ENCODE data around the gene POLR1B.
"Not testable (repeated sequence)": the region's sequence is repeated elsewhere in the genome, so short reads cannot be mapped to it uniquely, and the experiment has no call there.

The POLR1B gene

DNA sequence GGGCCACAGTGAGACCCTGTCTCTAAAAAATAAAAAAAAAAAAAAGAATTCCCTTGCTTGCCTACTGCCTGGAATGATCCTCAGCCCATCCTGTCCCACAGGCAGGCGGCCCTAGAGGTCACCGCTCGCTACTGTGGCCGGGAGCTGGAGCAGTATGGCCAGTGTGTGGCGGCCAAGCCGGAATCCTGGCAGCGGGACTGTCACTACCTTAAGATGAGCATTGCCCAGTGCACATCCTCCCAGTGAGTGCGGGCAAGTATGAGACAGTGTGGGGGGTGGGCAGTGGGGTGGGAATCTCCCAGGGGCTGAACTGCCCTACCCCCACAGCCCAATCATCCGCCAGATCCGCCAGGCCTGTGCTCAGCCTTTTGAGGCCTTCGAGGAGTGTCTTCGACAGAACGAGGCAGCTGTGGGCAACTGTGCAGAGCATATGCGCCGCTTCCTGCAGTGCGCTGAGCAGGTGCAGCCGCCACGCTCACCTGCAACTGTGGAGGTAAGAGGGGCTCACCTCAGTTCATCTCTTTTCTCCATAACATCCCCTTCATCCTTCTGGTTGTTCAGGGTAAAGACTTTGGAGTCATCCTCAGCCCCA is 43.7 kb downstream of the POLR1B start:
- in situ Hi-C loops (cut with HindIII; ENCODE audit: low pct_ligation_motif_present, low pct_unique_long_range_greater_than_20kb, low sequenced_read_pairs), result no loop called here
- DNase-seq, result no peak

DNA sequence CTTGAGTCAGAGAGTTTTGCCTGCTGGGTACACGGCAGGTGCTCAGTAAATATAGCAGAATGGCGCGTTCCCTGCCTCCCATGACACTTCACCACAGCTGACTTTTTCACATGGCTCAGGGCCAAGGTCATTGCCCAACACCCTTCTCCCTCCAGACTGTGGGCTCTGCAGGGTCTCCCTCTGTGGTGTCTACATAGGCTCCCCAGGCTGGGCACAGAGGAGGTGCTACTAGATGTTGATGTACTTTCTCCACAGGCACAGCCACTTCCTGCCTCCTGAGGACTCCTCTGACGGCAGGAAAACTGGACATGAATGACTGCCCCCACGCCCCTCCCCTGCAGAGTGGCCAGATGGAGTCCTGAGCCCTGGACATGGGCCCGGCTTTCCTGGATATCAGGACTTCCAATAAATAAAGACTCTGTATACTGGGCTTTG is 46.4 kb downstream of the POLR1B start:
- no peak for DNase-seq
- in situ Hi-C loops (cut with HindIII; ENCODE audit: low pct_ligation_motif_present, low pct_unique_long_range_greater_than_20kb, low sequenced_read_pairs), result no loop called here

DNA sequence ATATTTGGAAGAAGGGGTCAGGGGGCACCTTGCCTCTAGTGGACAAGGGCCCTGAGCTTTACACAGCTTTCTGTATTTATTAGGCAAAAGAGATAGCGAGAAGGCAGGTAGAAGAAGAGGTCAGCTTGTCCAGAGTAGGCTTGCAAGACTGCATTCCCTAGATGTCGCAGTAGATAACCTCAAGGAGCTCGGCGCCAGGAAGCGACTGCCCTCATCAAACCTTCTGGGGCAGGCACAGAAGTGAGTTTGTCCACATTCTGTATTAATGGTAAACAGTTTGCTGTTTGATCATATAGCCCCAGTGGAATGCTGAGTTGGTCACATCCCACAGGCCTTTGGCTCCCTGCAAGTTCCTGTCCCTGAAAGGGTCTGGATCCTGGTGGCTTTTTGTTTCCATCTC is 49.1 kb downstream of the POLR1B start:
- in situ Hi-C loops (cut with HindIII; ENCODE audit: low pct_ligation_motif_present, low pct_unique_long_range_greater_than_20kb, low sequenced_read_pairs), result no loop called here
- no peak for DNase-seq

GRCh38 chr2:112593736-112594135 is 51.5 kb downstream of the POLR1B start:
- no peak for DNase-seq
- in situ Hi-C loops (cut with HindIII; ENCODE audit: low pct_ligation_motif_present, low pct_unique_long_range_greater_than_20kb, low sequenced_read_pairs), result no loop called here

GRCh38 chr2:112597537-112598322 is 55.5 kb downstream of the POLR1B start:
- DNase-seq, result no peak
- in situ Hi-C loops (cut with HindIII; ENCODE audit: low pct_ligation_motif_present, low pct_unique_long_range_greater_than_20kb, low sequenced_read_pairs), result no loop called here

DNA sequence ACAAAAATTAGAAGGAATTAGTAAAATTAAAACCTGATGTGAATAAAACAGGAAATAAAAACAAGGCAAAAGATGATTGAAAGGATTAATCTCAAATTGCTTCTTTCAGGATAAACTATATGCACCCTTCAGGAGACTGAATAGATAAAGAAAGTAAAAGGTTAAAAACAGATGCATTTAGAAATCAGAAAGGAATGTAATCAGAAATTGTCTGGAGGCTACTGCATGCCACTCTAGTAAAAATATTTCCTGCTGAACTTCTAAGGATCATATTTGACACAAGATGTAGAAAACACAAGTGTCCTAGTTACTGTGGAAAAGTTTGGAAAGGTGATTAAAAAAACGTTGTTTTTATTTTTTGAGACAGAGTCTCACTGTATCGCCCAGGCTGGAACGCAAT is 58.4 kb downstream of the POLR1B start:
- DNase-seq, result no peak
- in situ Hi-C loops (cut with HindIII; ENCODE audit: low pct_ligation_motif_present, low pct_unique_long_range_greater_than_20kb, low sequenced_read_pairs), result no loop called here

- DNase-seq, result no peak
- in situ Hi-C loops (cut with HindIII; ENCODE audit: low pct_ligation_motif_present, low pct_unique_long_range_greater_than_20kb, low sequenced_read_pairs), result no loop called here
These were observed 59.5 kb downstream of the POLR1B start for GRCh38 chr2:112601754-112602153.

DNA sequence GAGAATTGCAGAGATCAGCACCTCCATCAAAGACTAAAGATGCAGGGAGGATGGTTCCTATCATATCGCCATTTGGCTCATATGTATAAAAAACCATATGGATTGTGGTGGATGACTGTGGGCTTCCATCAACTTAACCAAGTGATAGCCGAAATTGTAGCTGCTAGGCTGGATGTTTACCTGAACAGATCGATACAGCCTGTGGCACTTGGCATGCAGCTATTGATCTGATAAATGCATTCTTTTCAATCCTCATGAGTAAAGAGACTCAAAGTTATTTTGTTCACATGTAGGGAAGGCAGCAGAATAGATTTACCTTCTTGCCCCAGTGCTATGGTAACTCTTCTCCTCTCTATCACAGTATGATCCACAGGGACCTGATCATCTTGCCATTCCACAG is 60.7 kb downstream of the POLR1B start:
- no peak for DNase-seq
- in situ Hi-C loops (cut with HindIII; ENCODE audit: low pct_ligation_motif_present, low pct_unique_long_range_greater_than_20kb, low sequenced_read_pairs), result no loop called here

DNA sequence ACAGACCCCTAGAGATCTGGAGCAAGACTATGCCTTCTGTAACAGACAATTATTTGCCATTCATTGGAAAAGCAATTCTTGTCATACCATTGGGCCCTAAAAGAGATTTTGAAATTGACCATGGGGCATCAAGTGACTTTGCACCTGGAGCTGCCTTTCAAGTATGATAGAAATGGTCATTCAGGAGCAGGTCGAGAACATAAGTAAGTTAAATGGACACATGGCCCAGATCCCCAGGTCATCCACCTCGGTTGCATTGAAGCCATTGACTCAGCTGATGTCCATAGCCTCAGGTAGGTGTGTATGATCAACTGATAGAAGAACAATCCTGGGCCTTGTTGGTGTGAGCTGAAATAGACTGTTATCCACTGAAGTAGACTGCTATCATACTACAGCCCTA is 61.5 kb downstream of the POLR1B start:
- in situ Hi-C loops (cut with HindIII; ENCODE audit: low pct_ligation_motif_present, low pct_unique_long_range_greater_than_20kb, low sequenced_read_pairs), result no loop called here
- DNase-seq, result no peak

DNA sequence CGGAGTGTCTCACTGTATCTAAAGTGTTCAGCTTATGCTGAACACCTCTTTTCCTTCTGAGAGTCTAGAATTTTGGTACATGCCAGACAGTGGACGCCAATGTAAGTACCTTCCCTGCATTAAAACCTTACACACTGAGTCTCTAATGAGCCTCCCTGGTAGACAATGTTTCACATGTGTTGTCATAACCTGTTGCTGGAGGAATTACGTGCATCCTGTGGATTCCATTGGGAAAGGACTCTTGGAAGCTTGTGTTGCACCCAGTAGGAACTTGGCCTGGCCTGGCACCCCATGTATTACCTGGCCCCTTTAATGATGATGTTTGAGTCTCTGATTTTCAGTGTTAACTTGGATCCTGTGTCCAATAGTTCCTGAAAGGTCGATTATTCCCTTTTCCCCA is 62.7 kb downstream of the POLR1B start:
- no peak for DNase-seq
- in situ Hi-C loops (cut with HindIII; ENCODE audit: low pct_ligation_motif_present, low pct_unique_long_range_greater_than_20kb, low sequenced_read_pairs), result no loop called here

GRCh38 chr2:112605926-112606325 is 63.7 kb downstream of the POLR1B start:
- in situ Hi-C loops (cut with HindIII; ENCODE audit: low pct_ligation_motif_present, low pct_unique_long_range_greater_than_20kb, low sequenced_read_pairs), result no loop called here

DNA sequence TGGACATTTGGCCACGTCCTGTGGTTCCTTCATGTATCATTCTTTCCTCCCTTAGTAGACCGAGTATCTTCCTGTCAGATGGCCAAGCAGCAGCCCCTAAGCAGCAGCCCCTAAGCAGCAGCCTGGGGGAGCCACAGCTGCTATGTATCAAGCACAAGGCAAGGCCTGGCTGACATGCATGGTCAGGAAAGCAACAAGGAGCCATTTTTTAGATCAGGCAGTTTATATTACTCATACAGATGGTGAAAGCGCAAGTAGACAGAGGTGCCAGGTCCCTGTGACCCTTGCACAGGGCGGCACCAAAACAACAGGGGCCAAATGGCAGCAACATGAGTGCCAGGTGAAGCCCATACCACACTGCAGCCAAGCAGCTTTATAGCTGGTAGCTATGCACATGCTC is 64.3 kb downstream of the POLR1B start:
- in situ Hi-C loops (cut with HindIII; ENCODE audit: low pct_ligation_motif_present, low pct_unique_long_range_greater_than_20kb, low sequenced_read_pairs), result no loop called here
- no peak for DNase-seq

More at GRCh38 chr2:112605926-112606325, 63.7 kb downstream of the POLR1B start:
- no peak for DNase-seq

DNA sequence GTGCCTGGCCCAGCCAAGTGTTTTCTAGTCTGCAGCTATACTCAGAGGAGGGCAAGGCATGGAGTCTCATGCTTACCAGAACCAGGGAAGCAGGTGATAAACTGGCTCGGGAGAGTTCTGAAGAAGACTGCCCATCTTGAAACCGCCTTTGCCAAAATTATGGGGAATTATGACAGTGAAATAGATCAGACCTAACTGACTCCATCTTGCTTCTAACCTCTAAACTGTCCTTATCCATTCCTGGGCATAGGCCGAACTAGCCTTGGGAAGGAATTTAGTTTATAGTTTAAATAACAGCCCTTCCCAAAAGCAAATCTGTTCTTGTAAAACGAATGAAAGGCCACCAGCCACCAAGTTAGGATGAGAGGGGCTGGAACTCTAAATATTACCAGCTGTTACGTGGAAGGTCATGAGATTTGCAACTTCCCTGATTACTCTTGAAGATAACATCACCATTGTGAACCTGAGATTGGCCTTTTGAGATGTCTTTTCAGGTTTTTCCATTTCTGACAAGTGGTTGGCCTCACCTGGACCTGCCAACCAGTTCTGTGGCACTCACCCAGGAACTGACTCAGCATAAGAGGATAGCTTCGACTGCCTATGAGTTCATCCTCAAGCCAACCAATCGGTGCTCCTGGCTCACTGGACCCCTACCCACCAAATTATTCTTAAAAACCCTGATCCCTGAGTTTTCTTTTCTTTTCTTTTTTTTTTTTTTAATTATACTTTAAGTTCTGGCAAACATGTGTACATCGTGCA is 65.6 kb downstream of the POLR1B start:
- in situ Hi-C loops (cut with HindIII; ENCODE audit: low pct_ligation_motif_present, low pct_unique_long_range_greater_than_20kb, low sequenced_read_pairs), result no loop called here
- no peak for DNase-seq

GRCh38 chr2:112609320-112609719 is 67.1 kb downstream of the POLR1B start:
- in situ Hi-C loops (cut with HindIII; ENCODE audit: low pct_ligation_motif_present, low pct_unique_long_range_greater_than_20kb, low sequenced_read_pairs); DNase-seq: not testable (repeated sequence)

- in situ Hi-C loops (cut with HindIII; ENCODE audit: low pct_ligation_motif_present, low pct_unique_long_range_greater_than_20kb, low sequenced_read_pairs); DNase-seq: not testable (repeated sequence)
These were observed 70.0 kb downstream of the POLR1B start for GRCh38 chr2:112612283-112612682.

- in situ Hi-C loops (cut with HindIII; ENCODE audit: low pct_ligation_motif_present, low pct_unique_long_range_greater_than_20kb, low sequenced_read_pairs), result no loop called here
- no peak for DNase-seq
These were observed 72.1 kb downstream of the POLR1B start for GRCh38 chr2:112614201-112614840.

GRCh38 chr2:112615051-112615450 is 72.8 kb downstream of the POLR1B start:
- DNase-seq, result no peak
- in situ Hi-C loops (cut with HindIII; ENCODE audit: low pct_ligation_motif_present, low pct_unique_long_range_greater_than_20kb, low sequenced_read_pairs), result no loop called here

- DNase-seq; in situ Hi-C loops (cut with HindIII; ENCODE audit: low pct_ligation_motif_present, low pct_unique_long_range_greater_than_20kb, low sequenced_read_pairs): not testable (repeated sequence)
These were observed 73.5 kb downstream of the POLR1B start for GRCh38 chr2:112615798-112616197.

GRCh38 chr2:112618383-112618782 is 76.1 kb downstream of the POLR1B start:
- in situ Hi-C loops (cut with HindIII; ENCODE audit: low pct_ligation_motif_present, low pct_unique_long_range_greater_than_20kb, low sequenced_read_pairs), result no loop called here

More at GRCh38 chr2:112618383-112618782, 76.1 kb downstream of the POLR1B start:
- DNase-seq, result no peak

All from ACHN (cell line).